GM21423 (cell line): Measurements from ENCODE around the gene ZNF722.
"Not testable (repeated sequence)": the region's sequence is repeated elsewhere in the genome, so short reads cannot be mapped to it uniquely, and the experiment has no call there.

Experiments
- ATAC-seq: cut with Tn5 transposase; IDR thresholded peaks from one replicate; pipeline ENCODE4 v1.9.1; 2021; ENCODE audit warnings: mild to moderate bottlenecking, moderate library complexity; ENCODE audit not compliant: unreplicated experiment

The ZNF722 gene

GRCh38 chr7:63998549-63998948 lies at the start of gene ZNF722:
ZNF722 (plus strand) TSS chr7:63998849; CDS start chr7:63998962, 113 bp downstream.
- no peak for ATAC-seq

GRCh38 chr7:63953181-63953580 lies 45.5 kb upstream of the ZNF722 start:
- ATAC-seq = no peak

- no peak for ATAC-seq
Observed at GRCh38 chr7:63968629-63969028, 30.0 kb upstream of the ZNF722 start.

- ATAC-seq = not testable (repeated sequence)
Observed at GRCh38 chr7:64015496-64015895, 16.8 kb downstream of the ZNF722 start.

GRCh38 chr7:64035388-64035787 lies 36.7 kb downstream of the ZNF722 start:
- ATAC-seq = no peak

GRCh38 chr7:64037095-64037494 lies 38.4 kb downstream of the ZNF722 start:
- no peak for ATAC-seq

- ATAC-seq = no peak
Observed at GRCh38 chr7:64045301-64046040, 46.8 kb downstream of the ZNF722 start, which contains the start of gene ZNF727. ZNF727 (plus strand) TSS chr7:64045434; CDS start chr7:64045622, 188 bp downstream.

- no peak for ATAC-seq
Observed at GRCh38 chr7:64046041-64046389, 47.4 kb downstream of the ZNF722 start.
